ENCODE measurements around the gene NELFB.

Gene NELFB

DNA sequence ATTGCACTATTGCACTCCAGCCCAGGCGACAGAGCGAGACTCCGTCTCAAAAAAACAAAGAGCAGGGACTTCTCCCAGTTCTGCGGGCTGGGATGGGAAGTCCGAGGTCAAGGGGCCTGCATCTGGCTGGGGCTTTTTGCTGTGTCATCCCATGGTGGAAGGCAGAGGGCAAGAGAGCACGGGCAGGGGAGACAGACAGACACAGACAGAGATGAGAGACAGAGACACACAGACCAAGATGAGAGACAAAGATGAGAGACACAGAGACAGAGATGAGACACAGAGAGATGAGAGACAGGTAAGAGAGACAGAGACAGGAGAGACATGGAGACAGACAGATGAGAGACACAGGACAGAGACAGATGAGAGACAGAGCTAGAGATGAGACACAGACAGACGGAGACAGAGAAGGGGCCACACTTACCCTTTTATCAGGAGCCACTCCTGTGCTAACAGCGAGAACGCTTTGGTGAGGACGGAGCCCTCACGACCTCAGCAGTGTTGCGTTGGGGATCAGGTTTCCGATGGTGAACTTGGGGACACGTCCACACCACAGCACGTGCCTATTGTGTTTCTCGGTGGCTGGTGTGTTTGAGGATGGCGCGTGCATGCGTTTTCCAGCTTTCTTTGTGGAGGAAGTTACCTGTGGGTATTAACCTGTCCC, 13.5 kb downstream of the NELFB start:
- no peak for DNase-seq (ENCODE audit: low read depth in 2 of 2)

DNA sequence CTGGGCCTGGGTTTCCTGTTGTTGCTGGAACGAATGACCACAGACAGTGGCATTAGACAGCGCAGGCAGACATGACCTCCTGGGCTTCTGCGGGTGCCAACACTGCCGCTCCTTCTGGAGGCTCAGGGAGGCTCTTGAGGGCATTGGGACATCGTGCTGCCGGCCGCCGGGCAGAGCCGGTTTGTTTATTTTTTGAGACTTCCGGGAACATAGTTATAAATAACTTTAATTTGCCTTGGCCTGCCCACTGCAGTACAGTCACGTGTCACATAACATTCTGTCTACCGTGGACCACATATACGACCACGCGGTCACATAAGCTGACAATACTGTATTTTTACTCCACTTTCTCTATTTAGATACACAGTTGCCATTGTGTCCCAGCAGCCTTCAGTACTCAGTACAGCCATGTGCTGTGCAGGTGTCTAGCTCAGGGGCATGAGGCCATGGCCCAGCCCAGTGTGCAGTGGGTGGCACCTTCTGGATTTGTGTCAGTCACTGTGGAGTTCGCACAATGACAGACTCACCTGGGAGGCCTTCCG, 14.2 kb downstream of the NELFB start:
- DNase-seq (ENCODE audit: low read depth in 2 of 2), result no peak

GRCh38 chr9:137270929-137271695, 16.0 kb downstream of the NELFB start:
- DNase-seq (ENCODE audit: low read depth in 2 of 2), result no peak

- DNase-seq (ENCODE audit: low read depth in 2 of 2), result no peak
These were observed 16.6 kb downstream of the NELFB start for GRCh38 chr9:137271696-137272076.

DNA sequence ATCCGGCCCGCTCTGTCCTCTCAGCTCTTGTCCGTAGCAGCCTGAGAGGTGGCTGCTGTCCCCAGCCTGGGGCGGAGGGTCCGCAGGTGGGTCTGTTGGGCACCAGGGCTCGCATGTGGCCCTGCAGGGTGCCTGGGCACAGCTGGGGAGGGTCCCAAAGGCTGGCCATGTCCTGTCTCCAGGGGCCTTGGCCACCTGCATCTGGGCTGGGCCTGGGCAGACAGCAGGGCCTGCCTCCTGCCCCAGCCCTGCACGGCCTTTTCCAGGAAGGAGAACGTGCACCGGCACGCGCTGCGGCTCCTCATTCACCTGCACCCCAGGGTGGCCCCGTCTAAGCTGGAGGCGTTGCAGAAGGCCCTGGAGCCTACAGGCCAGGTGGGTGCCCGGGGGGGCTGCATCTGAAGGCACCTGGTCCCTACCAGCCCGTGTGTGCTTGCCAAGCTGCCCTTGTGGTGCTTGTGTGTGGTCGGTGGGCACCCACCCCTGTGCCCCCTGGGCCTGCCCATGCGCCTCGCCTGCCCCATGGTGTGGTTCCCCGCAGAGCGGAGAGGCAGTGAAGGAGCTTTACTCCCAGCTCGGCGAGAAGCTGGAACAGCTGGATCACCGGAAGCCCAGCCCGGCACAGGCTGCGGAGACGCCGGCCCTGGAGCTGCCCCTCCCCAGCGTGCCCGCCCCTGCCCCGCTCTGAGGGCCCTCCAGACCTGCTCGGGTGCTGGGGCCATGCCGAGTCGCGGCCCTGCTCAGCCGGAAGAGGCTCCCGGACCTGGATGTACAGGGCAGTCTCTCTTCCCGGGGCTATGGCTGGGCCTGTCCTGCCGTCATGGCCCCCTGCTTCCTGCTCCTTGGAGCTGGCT, 17.3 kb downstream of the NELFB start:
- DNase-seq (ENCODE audit: low read depth in 2 of 2), result no peak

GRCh38 chr9:137273095-137273490, 18.0 kb downstream of the NELFB start:
- no peak for DNase-seq (ENCODE audit: low read depth in 2 of 2)

DNA sequence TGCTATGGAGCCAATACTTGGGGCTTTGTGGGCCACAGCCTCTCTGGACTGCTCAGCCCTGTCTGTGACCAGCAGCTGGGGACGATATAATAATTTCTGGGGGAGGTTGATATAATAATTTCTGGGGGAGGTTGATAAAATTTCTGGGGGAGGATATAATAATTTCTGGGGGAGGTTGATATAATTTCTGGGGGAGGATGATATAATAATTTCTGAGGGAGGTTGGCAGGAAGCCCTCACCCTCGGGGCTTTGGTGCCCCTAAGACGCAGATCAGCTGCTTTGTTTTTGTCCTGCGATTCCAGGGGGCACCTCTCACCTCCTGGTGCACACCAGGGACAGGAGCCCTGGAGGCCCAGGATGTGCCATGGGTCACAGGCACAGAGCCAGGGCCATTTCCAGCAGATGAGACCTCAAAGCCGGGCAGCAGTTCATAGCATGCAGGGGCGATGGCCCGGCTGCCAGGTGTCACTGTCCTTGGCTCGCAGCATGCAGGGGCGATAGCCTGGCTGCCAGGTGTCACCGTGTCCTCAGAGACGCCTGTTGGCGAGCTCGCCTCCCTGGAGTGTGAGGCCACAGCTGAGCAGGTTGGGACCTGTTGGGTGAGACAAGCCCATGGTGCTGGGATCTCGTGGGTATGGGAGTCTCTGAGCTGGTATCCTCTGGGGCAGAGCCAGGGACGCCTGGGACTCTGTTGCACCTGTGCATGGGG, 18.6 kb downstream of the NELFB start:
- DNase-seq (ENCODE audit: low read depth in 2 of 2), result no peak

DNA sequence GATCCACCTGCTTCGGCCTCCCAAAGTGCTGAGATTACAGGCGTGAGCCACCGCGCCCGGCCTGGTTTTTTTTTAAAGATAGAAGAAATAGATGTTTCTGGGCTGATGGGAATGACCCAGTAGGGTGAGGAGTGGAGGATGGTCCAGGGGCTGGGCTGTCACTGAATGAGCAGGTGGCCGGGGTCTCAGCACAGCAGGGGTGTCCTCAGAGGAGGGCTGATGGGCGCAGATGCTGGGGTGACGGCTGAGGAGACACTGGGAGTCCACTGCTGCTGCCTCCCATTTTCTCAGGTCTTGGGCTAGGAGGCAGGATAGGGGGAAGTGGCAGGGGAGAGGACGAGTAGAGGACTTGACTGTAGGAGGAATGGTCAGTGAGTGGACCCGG, 20.1 kb downstream of the NELFB start:
- DNase-seq (ENCODE audit: low read depth in 2 of 2), result no peak

DNA sequence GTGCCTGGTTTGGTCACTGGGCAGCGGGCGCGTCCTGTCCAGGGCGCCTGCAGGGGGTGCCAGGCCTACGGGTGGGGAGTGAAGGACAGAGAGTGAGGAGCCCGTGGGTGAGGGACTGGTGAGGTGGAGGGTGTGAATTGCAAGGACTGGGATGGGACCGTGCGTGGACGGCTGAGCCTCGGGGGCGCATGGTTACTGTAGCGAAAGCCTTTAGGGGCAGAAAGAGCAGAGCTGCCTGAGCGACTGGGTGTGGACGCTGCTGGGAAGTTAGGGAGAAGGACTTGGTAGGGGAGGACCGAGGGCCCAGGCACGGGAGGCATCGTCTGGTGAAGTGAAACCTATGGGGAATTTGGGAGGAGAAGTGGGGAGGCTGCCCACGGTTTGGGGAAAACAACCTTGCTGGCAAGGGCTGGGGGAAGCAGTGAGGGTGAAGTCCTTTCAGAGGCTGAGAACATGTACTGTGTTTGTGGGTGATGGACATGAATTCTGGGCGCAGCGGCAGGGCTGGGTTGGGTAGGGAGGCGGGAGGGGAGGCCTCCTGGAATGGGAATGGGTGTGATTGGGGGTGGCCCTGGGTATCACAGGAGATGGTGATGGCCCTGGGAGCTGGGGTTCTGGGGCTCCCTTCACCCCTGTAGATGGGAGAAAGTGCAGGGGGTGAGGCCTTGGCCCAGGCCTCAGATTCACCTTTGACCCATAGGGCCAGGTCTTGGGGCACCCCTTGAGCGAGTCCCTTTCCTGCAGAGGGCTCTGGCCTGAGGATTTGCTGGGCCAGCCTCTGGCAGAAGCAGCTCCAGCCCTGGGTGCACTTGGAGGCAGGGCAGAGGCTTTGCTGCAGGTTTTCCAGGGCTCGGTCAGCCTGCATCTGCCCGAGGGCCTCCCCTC, 20.7 kb downstream of the NELFB start:
- DNase-seq (ENCODE audit: low read depth in 2 of 2), result no peak

- DNase-seq (ENCODE audit: low read depth in 2 of 2), result no peak
These were observed 21.6 kb downstream of the NELFB start for GRCh38 chr9:137276473-137277328.

- DNase-seq (ENCODE audit: low read depth in 2 of 2), result no peak
These were observed 22.4 kb downstream of the NELFB start, which contains the start of gene TOR4A for GRCh38 chr9:137277329-137278041. Gene TOR4A (plus strand): TSS chr9:137277726. CDS start chr9:137278690, 964 bp downstream.

DNA sequence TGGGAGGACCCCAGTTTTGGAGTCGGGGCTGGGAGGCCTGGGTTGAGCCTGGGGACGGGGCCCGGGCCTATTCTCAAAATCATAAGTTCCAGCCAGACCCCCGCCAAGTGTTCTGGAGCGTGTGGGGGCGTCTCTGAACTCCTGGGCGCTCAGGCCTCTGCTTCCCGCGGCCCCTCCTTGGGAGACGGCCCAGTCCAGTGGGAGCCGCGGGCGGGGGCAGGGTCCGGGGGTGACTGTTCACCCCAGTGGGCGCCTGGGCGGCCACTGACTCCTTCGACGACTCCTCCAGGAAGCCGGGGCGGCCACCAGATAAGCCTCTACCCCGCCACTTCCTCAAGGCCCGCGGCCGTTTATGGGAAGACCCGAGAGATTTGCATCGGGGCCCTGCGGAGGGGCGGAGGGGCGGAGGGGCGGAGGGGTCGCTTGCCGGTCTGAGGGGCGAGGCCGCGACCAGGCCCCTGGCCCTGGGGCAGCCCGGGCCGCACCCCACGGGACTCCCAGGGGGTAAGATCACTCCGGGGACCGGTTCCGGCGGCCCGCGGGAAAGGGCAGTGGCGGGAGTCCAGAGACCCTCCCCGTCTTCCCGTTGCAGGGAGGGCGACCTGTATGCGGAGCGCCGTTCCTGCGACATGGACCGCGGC, 23.1 kb downstream of the NELFB start:
- DNase-seq (ENCODE audit: low read depth in 2 of 2), result no peak

DNA sequence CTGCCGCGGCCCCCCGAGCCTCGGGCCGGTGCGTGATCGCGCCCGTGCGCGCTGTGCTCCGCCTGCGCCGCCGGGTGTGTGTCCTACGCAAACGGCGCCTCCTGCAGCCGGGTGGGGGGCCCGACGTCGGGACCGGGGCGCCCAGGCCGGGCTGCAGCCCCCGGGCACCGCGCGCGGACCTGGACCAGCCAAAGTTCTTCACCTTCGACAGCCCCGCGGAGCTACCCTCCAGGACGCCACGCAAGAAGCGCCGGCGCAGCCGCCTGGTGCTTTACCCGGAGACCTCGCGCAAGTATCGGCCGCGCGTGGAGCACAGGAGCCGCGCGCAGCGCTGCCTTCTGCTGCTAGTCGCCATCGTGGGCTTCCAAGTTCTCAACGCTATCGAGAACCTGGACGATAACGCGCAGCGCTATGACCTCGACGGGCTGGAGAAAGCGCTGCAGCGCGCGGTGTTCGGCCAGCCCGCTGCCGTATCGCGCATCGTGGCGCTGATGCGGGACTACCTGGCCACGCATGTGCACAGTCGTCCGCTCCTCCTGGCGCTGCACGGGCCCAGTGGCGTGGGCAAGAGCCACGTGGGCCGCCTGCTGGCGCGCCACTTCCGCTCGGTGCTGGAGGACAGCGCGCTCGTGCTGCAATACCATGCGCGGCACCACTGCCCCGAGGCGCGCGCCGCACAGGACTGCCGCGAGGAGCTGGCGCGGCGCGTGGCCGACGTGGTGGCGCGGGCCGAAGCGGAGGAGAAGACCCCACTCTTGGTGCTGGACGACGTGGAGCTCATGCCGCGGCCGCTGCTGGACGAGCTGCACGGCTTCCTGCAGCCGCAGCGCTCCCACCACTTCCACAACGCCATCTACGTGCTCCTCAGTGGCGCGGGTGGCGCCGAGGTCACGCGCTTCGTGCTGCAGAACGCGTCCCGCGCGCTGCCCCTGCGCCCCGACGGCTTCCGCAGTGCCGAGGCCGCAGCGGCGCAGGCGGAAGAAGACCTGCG, 23.9 kb downstream of the NELFB start:
- no peak for DNase-seq (ENCODE audit: low read depth in 2 of 2)

GRCh38 chr9:137279741-137280473, 24.8 kb downstream of the NELFB start:
- no peak for DNase-seq (ENCODE audit: low read depth in 2 of 2)

DNA sequence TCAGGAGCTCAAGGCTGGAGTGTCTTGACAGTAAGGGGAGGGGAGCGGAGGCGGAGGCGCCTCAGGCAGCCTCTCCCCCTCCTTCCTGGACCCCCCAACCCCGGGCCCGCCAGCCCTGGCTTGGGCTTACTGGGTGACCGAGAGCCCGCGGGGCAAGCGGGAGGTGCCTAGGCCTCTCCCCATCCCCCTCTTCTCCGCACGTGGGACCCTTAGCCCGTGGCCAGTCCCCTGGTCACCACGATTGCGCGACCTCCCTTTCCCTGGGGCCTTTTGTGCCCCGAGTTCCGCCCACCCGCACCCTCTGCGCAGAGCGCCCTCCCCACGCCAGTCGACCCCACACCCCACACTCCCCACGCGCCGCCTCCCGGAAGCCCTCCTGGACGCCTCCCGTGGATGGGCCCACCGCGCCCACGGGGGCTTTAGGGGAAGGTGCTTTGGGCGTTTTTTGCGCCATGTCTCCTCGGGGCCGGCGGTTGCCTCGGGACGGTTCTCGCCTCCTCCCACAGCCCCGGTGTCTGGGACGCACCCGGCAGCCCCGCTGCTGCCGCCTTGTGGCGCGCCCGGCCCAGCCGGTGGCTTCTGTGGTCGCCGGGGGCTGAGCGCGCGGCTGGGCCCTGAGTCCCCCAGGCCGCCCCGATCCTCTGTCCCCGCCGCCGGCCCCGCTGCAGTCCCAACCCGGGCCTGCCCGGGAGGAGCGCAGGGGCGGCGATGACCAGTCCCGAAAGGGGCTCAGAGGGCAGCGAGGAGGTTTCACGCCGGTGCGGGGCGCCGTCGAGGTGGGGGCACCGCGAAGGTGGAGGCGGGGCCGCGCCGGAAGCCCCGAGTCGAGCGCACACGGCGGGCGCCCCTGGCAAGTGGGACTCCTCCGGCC, 25.6 kb downstream of the NELFB start:
- no peak for DNase-seq (ENCODE audit: low read depth in 2 of 2)
